A549 (cell line): Measurements from ENCODE around the gene CHAF1A.

ENCODE experiments used
- ATOH8 ChIP-seq: fragments of 250-450 bp; sonication (Bioruptor Pico); IDR thresholded peaks from 2 replicates; pipeline ENCODE4 v1.5.0; 2020; ENCODE audit warnings: low read depth, mild to moderate bottlenecking, moderate library complexity
- CEBPB ChIP-seq, 2 experiments: fragments of >200 bp in 1 of 2; sonication (Bioruptor Twin) in 1 of 2; formaldehyde crosslinking in 1 of 2; IDR thresholded peaks; 2 replicates each; pipeline ENCODE4 v1.6.1; 2012 to 2016
- CTCF ChIP-seq: fragments of >200 bp; sonication (Bioruptor Twin); formaldehyde crosslinking; IDR thresholded peaks from 3 replicates; pipeline ENCODE4 v1.5.1; 2016
- EP300 ChIP-seq, 2 experiments: fragments of >200 bp; sonication (Bioruptor Twin); formaldehyde crosslinking; IDR thresholded peaks; 2 replicates in 1 of 2; 3 replicates in 1 of 2; pipeline ENCODE4 v1.6.1; 2016 to 2017
- ESRRA ChIP-seq: fragments of 150-350 bp; IDR thresholded peaks from 2 replicates; pipeline ENCODE4 v1.6.1; 2014; ENCODE audit warnings: mild to moderate bottlenecking, low read length, borderline replicate concordance
- JUN ChIP-seq, 2 experiments: fragments of >200 bp; sonication (Bioruptor Twin); formaldehyde crosslinking; IDR thresholded peaks; 2 replicates in 1 of 2; 3 replicates in 1 of 2; pipeline ENCODE4 v1.6.1; 2016 to 2017
- MAZ ChIP-seq: fragments of 150-350 bp; IDR thresholded peaks from 2 replicates; pipeline ENCODE4 v1.6.1; 2014; ENCODE audit warnings: antibody characterized with exemption, low read depth, low read length, borderline replicate concordance
- POLR2A ChIP-seq: IDR thresholded peaks from 2 replicates; pipeline ENCODE4 v1.6.1; 2012; ENCODE audit warnings: mild to moderate bottlenecking, low read length
- RAD21 ChIP-seq, 2 experiments: fragments of >200 bp in 1 of 2; sonication (Bioruptor Twin) in 1 of 2; formaldehyde crosslinking in 1 of 2; IDR thresholded peaks in 1 of 2; conservative IDR thresholded peaks in 1 of 2; 2 replicates in 1 of 2; 3 replicates in 1 of 2; pipeline ENCODE4 v1.6.1; 2012 to 2018; ENCODE audit warnings: inconsistent platforms in 1 of 2
- RFX5 ChIP-seq: fragments of 450-650 bp; IDR thresholded peaks from 2 replicates; pipeline ENCODE4 v1.7.1; 2014; ENCODE audit warnings: antibody characterized with exemption, mild to moderate bottlenecking, moderate library complexity
- SREBF2 ChIP-seq: fragments of 450-650 bp; IDR thresholded peaks from 2 replicates; pipeline ENCODE4 v1.6.1; 2014; ENCODE audit warnings: mild to moderate bottlenecking, moderate library complexity

GRCh38 chr19:4362831-4363545 lies 39.5 kb upstream of the CHAF1A start:
- TF ChIP-seq ESRRA (no peak), SREBF2 (no peak), CTCF (peak; percentile 32; the same call in 2 of the 3 replicates), EP300 (IDR thresholded peaks at IDR 0.05) (no peak), MAZ (no peak), JUN (IDR thresholded peaks at IDR 0.05) (no peak), RFX5 (no peak), POLR2A (no peak), ATOH8 (CRISPR knock-in tag) (no peak), RAD21 (conservative IDR thresholded peaks at IDR 0.05 in 1 of 2, IDR thresholded peaks at IDR 0.05 in 1 of 2) (peak; percentile 17 to 19; a peak in 1 of 5 replicates), CEBPB (IDR thresholded peaks at IDR 0.05) (no peak)
